GM18502 (cell line): Measurements from ENCODE around the gene LTBP1.

Experiments
- ATAC-seq: cut with Tn5 transposase; IDR thresholded peaks from one replicate; pipeline ENCODE4 v1.9.1; 2021; ENCODE audit warnings: mild to moderate bottlenecking; ENCODE audit not compliant: unreplicated experiment, poor library complexity

The LTBP1 gene

GRCh38 chr2:33005057-33005456, 58.3 kb downstream of the LTBP1 start:
- ATAC-seq, result no peak

GRCh38 chr2:33008716-33009115, 62.0 kb downstream of the LTBP1 start:
- no peak for ATAC-seq

GRCh38 chr2:33009249-33009648, 62.5 kb downstream of the LTBP1 start:
- ATAC-seq, result no peak

DNA sequence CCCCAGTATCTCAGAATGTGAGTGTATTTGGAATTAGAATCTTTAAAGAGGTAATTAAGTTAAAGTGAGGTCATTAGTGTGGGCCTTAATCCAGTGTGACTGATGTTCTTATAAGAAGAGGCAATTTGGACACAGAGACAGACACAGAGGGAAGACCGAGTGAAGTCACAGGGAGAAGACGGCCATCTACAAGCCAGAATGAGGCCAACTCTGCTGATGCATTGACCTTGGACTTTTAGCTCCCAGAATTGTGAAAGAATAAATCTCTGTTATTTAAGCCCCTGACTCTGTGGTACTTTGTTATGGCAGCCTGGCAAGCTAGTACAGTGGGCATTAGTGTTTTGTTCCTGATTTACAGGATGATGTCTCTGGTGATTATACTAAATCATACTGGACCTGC, 64.6 kb downstream of the LTBP1 start:
- ATAC-seq, result no peak

DNA sequence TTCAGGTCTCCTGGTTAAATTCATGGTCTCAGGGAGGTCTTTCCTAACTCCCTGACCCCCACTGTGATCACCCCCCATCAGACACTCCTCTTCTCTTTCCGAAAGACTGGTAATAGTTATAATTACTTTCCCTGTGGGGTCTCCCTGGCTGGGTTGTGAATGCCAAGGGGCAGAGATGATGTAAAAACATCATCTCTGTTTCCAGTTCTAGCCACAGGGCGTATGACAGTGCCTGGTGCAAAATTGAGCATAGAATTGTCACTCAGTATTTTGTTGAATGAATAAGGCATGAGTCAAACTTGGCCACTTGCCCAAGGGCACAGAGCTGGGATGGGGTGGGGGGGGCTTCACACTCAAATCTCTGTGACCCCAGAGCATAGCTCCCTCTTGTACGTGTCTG, 65.2 kb downstream of the LTBP1 start:
- no peak for ATAC-seq

DNA sequence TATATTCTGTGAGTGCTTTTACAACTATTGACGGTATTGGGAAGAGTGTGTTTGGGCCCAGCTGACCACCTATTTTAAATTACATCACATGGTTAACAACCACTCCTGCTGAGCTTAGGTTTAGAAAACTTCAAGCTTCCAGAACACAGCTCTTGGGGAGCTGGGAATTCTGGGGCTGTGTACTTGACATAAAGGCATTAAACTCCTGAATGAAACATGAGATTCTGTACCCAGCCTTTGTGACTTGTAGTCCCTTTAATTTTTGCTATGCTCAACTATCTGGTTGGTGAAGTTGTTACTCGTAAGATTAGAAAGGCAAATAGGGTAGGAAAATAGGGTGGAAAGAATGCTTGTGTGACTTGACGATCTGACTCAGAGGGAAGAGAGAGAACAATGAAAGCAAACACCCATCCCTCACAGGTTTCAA, 66.9 kb downstream of the LTBP1 start:
- ATAC-seq, result no peak

DNA sequence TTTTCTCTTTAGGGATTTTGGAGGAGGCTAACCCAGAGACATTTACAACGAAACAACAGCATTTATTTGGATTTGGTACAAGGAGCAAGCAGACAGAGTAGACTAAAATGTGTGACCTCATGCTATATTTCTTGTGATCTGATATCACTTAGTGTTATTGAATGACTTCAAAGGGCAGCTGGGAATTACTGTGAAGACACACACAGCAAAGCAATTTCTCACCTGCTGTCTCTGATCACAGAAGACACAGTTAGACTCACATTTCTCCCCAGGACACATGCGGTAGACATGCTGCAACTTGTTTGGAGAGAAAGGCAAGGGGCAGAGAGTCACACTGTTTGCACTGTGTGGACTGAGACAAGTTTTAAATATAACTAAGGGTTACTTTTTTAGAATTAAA, 67.5 kb downstream of the LTBP1 start:
- ATAC-seq, result no peak

DNA sequence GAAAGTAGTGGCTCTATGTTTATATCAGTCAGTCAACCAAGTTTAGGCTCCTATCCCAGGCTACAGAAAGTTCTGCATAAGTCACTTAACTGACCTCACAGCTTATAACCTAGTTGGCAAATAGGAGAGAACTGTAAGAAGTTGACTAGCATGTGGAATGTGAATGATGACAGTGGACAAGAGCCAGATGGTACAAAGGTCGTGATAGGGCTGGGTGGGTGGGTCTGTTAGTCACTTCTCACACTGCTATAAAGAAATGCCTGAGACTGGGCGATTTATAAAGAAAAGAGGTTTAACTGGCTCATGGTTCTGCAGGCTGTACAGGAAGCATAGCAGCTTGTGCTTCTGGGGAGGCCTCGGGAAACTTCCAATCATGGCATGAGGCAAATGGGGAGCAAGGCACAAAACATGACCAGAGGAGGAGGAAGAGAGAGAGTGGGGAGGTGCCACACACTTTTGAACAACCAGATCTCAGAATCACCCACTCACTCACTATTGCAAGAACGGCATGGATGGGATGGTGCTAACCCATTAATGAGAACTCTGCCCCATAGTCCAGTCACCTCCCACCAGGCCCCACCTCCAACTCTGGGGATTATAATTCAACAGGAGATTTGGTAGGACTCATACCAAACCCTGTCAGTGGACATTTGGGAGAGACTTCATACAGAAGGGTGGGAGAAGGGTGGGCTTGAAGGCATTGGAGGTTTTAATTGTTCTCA, 68.8 kb downstream of the LTBP1 start:
- ATAC-seq, result no peak

DNA sequence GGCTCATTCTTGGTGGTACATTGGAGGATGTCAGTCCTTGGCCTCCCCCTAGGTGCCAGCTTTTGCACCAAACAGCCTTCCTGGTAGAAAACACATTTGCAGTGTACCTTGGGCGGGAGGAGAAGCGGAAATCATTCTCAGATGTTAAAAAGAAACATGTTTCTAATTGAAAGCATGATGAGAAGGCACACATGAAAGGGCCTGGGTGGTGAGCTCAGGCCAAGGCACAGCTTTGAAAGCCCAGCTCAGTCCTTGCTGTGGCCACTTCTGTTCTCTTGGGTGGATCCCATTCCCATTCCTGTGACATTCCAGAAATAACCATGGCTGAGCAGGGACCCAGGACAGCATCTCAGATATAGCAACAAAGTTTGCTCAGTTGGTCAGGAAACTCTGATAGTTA, 71.5 kb downstream of the LTBP1 start:
- no peak for ATAC-seq

- ATAC-seq, result no peak
Measured at GRCh38 chr2:33019796-33020195, 73.0 kb downstream of the LTBP1 start.

DNA sequence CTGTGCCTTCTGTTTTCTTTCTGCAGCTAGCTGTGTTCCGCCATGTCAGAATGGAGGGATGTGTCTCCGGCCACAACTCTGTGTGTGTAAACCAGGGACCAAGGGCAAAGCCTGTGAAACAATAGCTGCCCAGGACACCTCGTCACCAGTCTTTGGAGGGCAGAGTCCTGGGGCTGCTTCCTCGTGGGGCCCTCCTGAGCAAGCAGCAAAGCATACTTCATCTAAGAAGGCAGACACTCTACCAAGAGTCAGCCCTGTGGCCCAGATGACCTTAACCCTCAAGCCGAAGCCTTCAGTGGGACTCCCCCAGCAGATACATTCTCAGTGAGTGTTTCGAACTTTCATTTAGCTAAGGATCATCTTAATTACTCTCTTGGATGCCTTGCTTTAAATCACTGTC, 74.1 kb downstream of the LTBP1 start:
- ATAC-seq, result no peak

- ATAC-seq, result no peak
Measured at GRCh38 chr2:33021542-33022227, 74.9 kb downstream of the LTBP1 start.

DNA sequence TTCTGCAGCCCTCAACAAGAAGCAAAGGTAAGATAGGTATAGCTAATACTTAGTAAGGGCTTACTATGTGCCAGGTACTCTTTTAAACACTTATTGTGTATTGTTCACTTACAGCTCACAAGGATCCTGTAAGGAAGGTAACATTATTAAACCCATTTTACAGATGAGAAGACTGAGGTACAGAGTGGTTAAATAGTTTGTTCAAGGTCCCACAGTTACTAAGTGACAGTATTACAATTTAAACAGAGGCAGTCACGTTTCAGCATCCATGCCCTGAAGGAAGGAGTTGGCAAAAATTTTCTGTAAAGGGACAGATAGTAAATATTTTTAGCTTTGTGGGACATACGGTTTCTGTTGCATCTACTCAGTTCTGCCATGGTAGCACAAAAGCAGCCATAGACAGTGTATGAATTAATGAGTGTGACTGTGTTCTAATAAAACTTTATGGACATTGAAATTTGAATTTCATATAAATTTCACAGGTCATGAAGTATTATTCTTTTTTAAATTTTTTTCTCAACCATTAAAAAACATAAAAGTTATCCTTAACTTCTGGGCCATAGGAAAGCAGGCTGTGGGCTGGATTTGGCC, 75.7 kb downstream of the LTBP1 start:
- no peak for ATAC-seq

GRCh38 chr2:33022989-33023727, 76.4 kb downstream of the LTBP1 start:
- no peak for ATAC-seq

GRCh38 chr2:33023728-33024500, 77.2 kb downstream of the LTBP1 start:
- ATAC-seq, result no peak

DNA sequence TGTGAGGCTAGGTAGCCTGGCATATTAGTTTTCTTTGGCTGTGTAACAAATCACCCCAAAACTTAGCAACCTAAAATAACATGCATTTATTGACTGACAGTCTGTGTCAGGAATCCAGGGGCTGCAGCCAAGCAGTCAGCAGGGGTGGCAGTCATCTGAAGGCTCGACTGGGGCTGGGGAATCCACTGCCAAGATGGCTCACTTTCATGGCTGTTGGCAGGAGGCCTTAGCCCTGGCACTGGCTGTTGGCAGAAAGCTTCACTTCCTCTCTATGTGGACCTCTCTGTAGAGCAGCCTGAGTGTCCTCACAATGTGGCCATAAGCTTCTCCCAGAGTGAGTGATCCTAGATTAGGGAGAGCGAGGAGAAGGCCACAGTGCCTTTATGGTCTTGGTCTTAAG, 78.0 kb downstream of the LTBP1 start:
- ATAC-seq, result no peak

DNA sequence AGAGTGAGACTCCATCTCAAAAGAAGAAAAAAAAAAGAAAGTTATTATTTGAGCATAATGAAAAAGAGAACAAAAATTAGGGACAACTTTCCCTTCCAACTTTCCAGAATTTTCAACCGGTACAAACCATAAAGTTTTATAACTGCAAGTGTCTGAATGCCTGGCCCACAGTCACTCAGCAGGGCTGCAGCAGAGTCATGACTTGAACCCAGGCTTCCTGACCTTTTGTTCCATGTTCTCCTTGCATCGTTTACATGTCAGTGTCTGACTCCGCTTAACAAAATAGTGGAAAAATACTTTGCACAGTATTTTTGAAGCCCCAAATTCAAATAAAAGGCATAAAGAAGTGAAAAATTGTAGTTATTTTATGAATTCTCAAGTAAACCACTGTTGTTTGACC, 82.7 kb downstream of the LTBP1 start:
- no peak for ATAC-seq

GRCh38 chr2:33029926-33030325, 83.2 kb downstream of the LTBP1 start:
- ATAC-seq, result no peak

GRCh38 chr2:33030326-33030725, 83.6 kb downstream of the LTBP1 start:
- ATAC-seq, result no peak

DNA sequence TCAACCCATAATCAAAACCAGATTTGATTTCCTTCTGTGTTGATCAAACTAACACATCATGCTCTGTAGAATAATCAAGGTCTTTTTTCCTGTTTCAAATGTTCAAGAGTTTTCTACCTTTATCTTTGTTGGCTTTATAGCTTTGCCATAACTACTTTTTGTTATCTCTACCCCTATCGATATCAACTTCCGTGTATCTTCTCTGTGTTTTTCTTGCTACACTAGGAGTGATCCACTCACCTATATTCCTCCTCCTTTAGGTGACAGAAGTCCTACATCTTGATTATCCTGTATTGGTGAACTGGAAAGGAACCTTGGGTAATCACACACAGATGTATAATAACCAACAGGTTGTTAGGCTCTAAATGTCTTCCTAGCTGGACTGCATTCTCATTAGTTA, 85.5 kb downstream of the LTBP1 start:
- no peak for ATAC-seq
